Ureter (tissue), 1 donor: ENCODE data around the gene CD101. TPM values are rescaled to one million over a fixed set of nuclear protein-coding genes. Genes with fewer than 3 reads are reported as not detected.
"Not testable (repeated sequence)": the region's sequence is repeated elsewhere in the genome, so short reads cannot be mapped to it uniquely, and the experiment has no call there.

Source experiments
- DNase-seq: peaks from one replicate; pipeline ENCODE4 v3.0.0-alpha.2; 2020; ENCODE audit warnings: low spot score
- total RNA-seq: library from RNA; stranded (reverse); gene quantifications from one replicate; pipeline ENCODE4 v1.2.4, GENCODE V29; 2023
- donor health status: DM: yes; HTN: yes; CAD: no.

Gene CD101, protein sequence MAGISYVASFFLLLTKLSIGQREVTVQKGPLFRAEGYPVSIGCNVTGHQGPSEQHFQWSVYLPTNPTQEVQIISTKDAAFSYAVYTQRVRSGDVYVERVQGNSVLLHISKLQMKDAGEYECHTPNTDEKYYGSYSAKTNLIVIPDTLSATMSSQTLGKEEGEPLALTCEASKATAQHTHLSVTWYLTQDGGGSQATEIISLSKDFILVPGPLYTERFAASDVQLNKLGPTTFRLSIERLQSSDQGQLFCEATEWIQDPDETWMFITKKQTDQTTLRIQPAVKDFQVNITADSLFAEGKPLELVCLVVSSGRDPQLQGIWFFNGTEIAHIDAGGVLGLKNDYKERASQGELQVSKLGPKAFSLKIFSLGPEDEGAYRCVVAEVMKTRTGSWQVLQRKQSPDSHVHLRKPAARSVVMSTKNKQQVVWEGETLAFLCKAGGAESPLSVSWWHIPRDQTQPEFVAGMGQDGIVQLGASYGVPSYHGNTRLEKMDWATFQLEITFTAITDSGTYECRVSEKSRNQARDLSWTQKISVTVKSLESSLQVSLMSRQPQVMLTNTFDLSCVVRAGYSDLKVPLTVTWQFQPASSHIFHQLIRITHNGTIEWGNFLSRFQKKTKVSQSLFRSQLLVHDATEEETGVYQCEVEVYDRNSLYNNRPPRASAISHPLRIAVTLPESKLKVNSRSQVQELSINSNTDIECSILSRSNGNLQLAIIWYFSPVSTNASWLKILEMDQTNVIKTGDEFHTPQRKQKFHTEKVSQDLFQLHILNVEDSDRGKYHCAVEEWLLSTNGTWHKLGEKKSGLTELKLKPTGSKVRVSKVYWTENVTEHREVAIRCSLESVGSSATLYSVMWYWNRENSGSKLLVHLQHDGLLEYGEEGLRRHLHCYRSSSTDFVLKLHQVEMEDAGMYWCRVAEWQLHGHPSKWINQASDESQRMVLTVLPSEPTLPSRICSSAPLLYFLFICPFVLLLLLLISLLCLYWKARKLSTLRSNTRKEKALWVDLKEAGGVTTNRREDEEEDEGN
- total RNA-seq: 1.1 TPM

DNA sequence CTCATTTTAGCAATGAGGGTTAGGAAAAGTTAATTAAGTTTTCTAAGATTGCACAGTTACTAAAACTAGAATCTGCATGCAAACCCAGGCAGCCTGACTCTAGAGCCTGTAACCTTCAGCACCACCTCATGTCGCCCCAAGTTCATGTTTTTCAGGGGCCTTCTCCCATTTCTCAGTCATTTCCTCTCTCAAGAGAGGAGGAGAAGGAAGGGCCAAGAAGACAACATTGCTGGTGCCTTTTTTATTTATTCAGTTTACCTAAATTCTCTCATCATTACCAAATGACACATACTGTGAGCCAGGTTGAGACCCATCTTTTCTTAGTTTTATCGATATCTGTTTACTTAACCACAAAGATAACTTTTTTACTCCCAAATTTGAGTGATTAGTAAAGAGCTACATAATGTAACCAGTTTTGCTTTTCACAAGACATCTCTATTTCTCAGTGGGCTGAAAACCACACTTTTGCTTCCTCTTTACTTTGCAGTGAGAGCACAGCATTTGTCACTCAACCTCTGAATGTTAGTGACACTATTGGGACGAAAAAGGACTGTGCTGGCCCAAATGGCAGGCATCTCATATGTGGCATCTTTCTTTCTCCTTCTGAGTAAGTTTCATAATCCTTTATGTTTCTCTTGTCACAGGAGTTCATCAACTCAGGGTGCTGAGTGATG lies at the start of gene CD101:
Gene CD101 (plus strand): TSS at position 507 of the 674 bp plus-strand sequence. CDS start 58 bp downstream, at position 565.
- no peak for DNase-seq

DNA sequence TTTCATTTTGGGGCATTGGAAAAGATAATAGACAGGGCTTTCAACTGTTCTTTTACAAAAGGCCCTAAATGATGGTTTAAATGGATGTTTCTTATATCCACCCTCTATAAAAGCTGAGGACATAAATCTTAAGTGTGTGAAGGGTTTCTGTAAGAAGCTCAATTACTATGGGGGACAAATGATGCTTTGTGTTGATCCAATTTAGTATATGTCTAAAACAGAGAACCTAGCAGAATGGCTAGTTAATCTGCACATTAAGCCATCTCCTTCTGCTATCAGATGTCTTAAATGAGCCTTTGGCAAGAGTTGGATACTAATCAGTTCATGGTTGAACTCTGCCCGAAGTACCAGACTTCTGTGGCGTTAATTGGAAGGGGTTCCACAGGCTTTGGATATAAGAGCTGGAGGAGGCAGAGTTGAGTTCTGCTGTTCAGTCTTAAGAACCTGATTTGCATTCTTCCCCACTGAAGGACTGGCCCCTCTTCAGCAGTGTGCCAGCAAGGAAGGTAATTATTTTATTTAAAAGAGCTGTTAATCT lies 48.8 kb upstream of the CD101 start:
- no peak for DNase-seq

DNA sequence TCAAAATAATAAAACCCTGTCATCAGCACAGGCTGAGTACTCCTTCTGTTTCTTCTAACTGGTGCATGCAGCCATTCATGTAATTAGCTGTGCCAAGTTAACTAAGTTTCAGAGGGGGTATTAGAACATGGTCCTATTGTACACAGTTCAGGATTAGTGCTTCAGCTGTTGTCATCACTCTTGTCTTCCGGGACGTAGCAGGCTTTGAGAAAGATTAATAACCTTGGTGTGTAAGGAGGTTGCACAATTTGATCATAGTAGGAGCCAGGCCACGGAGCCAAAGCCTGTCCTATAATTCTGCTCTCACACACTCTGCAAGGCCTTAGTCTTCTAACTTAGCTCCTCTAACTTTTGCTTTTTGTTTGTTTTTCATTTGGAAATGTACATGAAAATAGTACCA lies 47.1 kb upstream of the CD101 start:
- no peak for DNase-seq

DNA sequence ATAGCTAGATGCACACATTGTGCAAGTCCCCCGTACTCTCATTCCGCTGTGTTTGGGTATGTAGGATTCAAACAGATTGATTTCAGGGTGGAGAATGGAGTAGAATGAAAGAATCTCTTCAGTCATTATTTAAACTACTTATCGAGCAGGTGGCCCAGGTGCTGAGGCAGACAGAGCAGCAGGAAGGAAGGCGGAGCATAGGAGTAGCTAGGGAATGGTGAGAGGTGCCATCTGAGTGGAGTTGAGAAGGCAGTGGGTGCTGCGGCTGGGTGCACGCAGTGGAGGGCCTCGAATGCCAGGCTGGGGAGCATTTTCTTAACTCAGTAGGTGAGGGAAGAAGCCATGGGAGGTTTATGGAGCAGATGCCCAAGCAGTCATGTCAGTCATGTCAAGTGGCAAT lies 45.2 kb upstream of the CD101 start:
- DNase-seq: no peak

DNA sequence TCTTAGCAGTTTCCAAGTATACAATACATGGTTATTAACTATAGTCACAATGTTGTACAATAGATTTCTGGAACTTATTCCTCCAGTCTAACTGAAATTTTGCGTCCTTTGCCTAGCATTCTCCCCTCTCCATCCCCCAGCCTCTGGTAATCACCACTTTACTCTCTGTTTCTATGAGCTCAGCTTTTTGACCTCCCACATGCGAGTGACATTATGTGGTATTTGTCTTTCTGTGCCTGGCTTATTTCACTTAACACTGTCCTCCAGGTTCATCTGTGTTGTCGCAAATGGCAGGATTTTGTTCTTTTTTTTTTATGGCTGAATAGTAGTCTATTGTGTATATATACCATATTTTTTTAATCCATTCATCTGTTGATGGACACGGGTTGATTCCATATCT lies 43.9 kb upstream of the CD101 start:
- DNase-seq: no peak

DNA sequence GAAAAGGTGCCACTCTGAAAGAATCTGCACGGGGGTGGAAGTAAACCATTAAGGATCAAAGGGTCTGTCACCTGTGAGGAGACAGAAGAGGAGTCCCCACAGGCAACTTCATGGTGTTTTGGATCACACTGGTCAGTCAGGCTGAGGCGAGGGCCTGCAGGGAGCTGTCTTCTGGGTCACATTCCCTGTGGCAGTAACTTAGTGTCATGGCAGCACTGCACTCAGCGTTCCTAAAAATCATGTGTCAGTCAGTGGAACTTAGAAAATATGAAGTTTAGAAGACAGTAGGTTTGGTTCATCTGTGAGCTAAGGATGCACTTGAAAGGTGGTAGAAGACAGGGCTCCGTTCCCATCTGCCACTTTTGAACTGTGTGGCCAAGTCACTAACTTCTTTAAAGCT lies 43.5 kb upstream of the CD101 start:
- no peak for DNase-seq

DNA sequence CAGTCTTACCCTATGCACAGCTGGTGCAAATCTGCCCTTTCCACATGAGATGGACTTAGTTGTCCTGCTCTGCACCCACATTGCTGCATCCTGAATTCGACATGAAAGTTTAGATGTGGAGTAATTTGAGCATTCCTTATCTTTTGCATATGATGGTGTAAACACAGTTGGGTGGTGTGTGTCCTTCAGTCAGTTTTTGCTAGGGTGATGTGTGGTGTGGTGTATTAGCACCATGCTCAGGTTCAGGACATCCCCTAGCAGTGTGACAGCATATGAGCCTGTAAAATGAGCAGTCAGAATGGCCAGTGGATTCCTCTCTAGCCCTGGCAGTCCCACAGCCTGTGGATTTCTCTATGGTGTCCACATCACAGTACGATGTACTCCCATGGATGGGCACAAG lies 42.6 kb upstream of the CD101 start:
- no peak for DNase-seq

DNA sequence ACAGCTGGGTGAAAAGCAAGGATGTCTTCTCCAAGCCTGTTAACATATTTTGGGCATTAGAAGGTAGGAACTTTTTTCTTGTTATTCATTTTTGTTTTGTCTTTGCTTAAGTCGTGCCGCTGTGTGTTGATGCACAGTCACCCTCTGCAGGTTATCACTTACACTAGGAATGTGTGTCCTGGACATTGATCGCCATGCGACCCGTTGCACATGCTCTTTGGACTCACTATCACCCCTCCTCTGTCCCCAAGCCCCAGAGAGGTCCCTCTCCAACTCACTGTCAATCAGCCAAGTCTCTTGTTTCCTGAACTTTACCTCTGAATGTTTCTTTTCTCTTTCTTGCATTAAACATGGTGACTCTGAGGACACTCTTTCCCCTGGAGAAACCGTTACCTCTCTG lies 40.0 kb upstream of the CD101 start:
- DNase-seq: no peak

DNA sequence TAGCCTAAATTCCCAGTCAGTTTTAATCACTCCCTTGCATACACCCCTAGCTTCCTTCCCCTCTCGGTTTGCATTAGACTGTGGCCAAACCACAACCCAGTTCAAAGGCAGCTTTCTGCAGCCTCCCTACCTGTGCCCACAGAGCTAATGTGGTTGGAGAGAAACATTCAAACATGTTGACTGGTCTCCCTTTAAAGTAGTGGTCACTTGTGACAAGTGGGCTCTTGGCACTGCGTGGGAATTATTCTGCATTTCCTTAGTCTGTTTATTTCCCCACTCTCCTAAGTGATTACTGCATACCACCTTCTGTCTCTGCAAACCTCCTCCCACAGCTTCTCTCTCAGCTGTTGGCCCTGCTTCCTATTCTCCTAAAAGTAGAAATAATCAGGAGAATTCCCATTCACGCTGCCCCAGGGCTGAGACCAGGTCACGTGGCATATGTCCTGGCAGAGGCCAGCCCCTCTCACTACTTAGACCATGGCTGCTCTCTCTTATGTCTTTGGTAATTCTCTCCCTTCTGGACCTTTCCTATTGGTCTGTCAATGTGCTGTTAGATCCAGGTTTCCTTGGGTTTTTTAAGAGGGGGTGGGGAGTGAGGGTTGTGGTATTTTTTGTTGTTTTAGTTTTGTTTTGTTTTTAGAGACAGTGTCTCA lies 38.4 kb upstream of the CD101 start:
- DNase-seq: no peak

DNA sequence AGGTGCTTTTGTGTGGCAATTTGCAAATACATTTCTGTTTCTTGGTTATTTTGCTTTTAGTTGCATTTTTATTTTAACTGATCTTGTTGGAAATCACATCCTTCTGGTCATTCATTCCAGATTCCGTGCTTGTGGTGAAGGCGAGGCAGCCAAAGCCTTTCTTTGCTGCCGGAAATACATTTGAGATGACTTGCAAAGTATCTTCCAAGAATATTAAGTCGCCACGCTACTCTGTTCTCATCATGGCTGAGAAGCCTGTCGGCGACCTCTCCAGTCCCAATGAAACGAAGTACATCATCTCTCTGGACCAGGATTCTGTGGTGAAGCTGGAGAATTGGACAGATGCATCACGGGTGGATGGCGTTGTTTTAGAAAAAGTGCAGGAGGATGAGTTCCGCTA lies 34.8 kb upstream of the CD101 start:
- no peak for DNase-seq

DNA sequence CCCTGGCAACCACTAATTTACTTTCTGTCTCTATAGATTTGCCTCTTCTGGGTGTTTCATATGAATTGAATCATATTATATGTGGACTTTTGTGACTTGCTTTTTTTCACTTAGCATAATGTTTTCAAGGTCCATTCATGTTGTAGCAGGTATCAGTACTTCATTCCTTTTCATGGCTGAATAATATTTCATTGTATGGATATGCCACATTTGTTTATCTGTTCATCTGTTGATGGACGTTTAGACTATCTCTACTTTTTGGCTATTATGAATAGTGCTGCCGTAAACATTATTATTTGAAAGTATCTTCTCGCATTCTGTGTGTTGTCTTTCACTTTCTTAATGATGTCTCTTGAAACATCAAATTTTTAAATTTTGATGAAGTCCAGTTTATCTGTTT lies 32.8 kb upstream of the CD101 start:
- no peak for DNase-seq

DNA sequence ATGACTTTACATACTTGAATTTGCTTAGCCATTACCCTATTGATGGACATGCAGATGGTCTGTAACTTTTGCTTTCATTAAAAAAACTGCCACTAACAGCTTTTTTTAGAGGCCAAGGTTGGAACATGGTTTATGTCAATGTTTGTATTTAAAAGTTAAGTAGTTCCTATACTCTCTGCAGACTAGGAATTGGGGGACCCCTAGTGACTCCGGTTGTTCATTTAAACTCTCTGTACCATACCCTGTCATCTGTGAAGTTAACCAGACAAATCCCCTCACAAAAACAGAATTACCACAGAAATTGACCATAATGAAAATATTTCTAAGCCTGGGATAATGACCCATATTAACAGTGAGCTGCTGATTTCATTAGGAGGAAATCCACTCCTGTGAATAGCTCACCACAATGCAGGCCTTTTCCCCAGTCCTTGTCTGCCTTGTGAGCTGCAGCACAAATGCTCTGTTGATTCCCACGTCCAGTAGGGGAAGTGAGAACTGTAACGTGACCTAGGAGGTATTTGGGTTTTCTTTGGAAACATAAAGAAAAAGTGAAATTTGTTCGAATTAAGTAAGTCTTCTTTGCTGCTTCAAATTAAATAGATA lies 30.2 kb upstream of the CD101 start:
- no peak for DNase-seq

DNA sequence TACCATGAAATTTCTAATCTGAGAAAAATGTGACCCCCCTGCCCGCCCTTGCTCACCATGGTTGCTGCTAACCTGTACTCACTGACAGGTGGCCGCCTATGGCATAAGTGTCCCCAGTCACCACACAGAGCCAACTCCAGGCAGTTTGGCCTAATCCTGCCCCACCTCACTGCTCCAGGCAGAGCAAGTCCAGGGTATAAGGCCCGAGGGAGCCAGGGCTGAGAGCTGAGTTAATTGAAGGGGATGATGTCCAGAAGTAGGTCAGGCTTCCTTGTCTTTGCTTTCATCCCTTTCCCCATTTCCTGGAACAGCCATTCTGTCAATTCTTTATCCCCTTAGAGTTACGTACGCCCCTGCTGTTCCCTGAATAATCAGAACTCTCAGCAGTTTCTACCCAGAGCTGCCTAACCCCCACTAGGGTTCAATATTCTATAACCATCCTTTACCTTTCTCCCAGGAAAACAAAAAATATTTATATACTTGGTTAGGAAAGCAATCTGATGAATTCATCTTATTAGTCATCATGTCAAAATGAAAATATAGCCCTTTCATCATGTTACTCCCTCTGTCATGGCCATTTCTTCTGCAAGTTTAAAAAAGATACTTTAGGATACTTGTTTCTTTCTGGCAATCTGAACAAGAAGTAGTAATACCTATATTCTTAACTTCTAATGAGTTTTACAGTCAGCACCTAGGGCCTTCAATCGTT lies 29.4 kb upstream of the CD101 start:
- no peak for DNase-seq

DNA sequence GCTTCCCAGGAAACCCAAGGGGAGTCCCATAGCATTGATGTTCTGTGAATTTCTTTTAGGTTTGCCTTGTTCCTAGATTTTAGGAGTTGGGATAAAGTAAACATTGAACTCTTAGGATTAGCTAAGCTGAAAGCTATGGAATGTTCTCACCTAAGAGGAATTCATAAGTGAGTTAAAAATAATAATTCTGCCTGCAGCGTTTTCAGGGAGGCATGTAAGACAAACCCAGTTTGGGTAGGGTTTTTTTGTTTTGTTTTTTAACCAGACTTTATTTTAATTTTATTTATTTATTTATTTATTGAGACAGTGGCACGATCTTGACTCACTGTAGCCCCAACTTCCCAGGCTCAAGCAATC lies 28.9 kb upstream of the CD101 start:
- no peak for DNase-seq

DNA sequence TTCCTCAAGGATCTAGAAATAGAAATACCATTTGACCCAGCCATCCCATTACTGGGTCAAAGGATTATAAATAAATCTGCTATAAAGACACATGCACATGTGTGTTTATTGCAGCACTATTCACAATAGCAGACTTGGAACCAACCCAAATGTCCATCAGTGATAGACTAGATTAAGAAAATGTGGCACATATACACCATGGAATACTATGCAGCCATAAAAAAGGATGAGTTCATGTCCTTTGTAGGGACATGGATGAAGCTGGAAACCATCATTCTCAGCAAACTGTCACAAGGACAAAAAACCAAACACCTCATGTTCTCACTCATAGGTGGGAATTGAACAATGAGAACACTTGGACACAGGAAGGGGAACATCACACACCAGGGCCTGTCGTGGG lies 21.3 kb upstream of the CD101 start:
- DNase-seq: not testable (repeated sequence)

DNA sequence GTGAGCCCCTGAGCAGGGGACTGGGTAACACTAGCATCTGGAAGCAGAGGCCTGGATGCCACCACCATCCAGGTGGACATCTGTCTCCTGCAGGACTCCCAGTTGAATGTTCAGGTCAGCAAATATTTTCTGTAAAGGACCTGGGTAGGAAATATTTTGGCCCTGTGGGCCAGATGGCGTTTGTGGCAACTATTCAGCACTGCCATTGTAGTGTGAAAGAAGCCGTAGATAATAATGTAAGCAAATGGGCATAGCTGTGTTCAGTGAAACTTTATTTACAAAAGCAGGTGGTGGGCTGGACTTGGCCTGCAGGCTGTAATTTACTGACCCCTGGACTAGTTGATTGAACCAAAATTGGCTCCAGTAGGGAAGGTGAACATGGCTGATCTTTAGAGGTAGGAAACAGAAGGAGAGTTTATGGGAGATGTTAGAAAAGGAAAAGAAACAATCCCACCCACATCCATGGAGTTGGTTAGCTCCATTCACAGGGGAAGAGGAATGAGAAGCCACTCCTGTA lies 20.0 kb upstream of the CD101 start:
- no peak for DNase-seq

DNA sequence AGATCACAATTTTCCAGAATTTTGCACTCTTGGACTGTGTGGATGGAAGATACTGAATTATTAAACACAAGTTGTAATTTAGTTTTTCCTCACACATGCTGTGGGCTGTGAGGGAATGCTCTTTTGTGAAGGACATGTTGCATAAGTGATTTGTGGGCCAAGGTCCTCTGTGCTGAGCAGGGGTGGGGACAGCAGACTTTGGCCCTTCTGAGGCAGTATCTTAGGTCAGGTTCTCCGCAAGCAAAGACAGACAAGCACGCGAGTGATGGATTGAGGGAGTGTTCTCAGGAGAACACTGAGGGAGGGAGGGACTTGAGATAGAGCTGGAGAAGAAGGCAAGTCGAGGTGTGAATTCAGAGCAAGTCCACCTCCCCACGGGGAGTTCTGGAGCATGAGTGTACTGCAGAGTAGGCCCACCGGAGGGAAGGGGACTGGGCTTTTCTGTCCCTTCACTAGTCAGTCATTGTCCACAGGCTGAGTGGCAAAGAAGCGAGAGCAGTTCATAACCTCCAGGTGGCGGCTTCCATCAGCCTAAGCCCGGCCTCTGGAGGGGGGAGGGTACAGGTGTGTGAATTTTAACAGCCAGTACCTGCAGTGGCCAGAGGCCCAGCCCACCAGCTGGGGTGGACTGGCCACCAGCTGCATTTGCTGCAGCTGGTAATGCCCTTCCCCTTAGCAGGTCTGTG lies 19.1 kb upstream of the CD101 start:
- DNase-seq: no peak

DNA sequence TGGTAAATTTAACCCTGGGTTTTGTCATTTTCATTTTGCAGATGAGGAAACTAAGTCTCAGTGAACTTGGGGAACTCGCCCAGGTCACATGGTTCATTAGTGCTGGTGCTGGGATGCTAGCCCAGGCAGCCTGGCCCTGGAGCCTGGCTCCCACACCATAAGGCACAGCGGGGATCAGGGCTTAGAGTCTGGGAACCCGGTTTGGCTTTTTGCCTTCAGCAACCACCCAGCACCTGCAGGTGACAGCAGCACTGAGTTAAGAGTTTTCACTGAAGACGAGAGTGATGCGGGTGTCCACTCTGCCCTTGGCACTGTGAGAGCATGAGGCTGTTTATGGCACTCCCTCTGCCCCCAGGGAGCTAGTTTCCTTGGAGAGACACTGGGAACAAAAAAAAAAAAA lies 18.4 kb upstream of the CD101 start:
- DNase-seq: no peak

DNA sequence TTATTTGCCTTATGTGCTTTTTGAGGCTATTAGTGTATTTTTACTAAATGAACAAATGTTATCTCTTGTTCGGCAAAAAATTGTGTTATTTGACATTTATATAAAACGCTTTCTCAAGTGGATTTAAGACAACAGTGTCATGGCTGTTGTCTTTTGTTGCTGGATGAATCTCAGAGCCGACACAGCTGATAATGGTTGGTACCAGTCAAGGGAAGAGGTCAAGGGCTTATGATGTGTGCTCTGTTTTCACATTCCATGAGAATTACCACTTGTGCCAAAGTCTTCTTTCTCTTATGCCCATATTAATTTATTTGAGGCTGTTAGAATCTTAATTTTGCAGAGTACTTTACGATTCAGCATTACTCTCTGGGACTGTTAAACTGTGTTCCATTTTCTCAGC lies 17.9 kb upstream of the CD101 start:
- no peak for DNase-seq
